Medulla oblongata (tissue), 1 donor: ENCODE data around the gene TNPO1.
"Not testable (repeated sequence)": the region's sequence is repeated elsewhere in the genome, so short reads cannot be mapped to it uniquely, and the experiment has no call there.

Experiments used
- DNase-seq: peaks from one replicate; pipeline ENCODE4 v3.0.0-alpha.2; 2015; ENCODE audit errors: extremely low spot score

Gene TNPO1

GRCh38 chr5:72854419-72854818 is 38.0 kb downstream of the TNPO1 start:
- no peak for DNase-seq

GRCh38 chr5:72855821-72856220 is 39.4 kb downstream of the TNPO1 start:
- no peak for DNase-seq

- DNase-seq, result no peak
Measured at GRCh38 chr5:72857396-72857795, 40.9 kb downstream of the TNPO1 start.

- no peak for DNase-seq
Measured at GRCh38 chr5:72859127-72859526, 42.7 kb downstream of the TNPO1 start.

GRCh38 chr5:72860499-72860898 is 44.0 kb downstream of the TNPO1 start:
- DNase-seq, result no peak

- no peak for DNase-seq
Measured at GRCh38 chr5:72871366-72872024, 55.0 kb downstream of the TNPO1 start.

- DNase-seq, result peak; percentile 63
Measured at GRCh38 chr5:72878854-72879253, 62.4 kb downstream of the TNPO1 start.

GRCh38 chr5:72882989-72883388 is 66.5 kb downstream of the TNPO1 start:
- no peak for DNase-seq

GRCh38 chr5:72883850-72884249 is 67.4 kb downstream of the TNPO1 start:
- DNase-seq, result no peak

- no peak for DNase-seq
Measured at GRCh38 chr5:72884892-72885291, 68.4 kb downstream of the TNPO1 start.

- DNase-seq, result no peak
Measured at GRCh38 chr5:72885824-72886223, 69.4 kb downstream of the TNPO1 start.

GRCh38 chr5:72888595-72888994 is 72.1 kb downstream of the TNPO1 start:
- DNase-seq, result no peak

- no peak for DNase-seq
Measured at GRCh38 chr5:72889324-72889723, 72.9 kb downstream of the TNPO1 start.

GRCh38 chr5:72892846-72893245 is 76.4 kb downstream of the TNPO1 start:
- no peak for DNase-seq

GRCh38 chr5:72895758-72896157 is 79.3 kb downstream of the TNPO1 start:
- DNase-seq, result no peak

- DNase-seq, result no peak
Measured at GRCh38 chr5:72906806-72907205, 90.3 kb downstream of the TNPO1 start.

- DNase-seq, result no peak
Measured at GRCh38 chr5:72908664-72909063, 92.2 kb downstream of the TNPO1 start.

- no peak for DNase-seq
Measured at GRCh38 chr5:72917371-72917776, 100.9 kb downstream of the TNPO1 start.

- DNase-seq, result no peak
Measured at GRCh38 chr5:72920690-72921502, 104.4 kb downstream of the TNPO1 start.

- DNase-seq, result no peak
Measured at GRCh38 chr5:72921886-72922285, 105.4 kb downstream of the TNPO1 start.

- DNase-seq, result no peak
Measured at GRCh38 chr5:72922422-72922821, 106.0 kb downstream of the TNPO1 start.

- no peak for DNase-seq
Measured at GRCh38 chr5:72925336-72926010, 109.0 kb downstream of the TNPO1 start.

GRCh38 chr5:72932686-72933085 is 116.2 kb downstream of the TNPO1 start:
- DNase-seq, result not testable (repeated sequence)
